Retinal pigment epithelial cell (primary cell): Measurements from ENCODE around the gene AURKB.

Experiments used
- DNase-seq: peaks from one replicate; pipeline ENCODE4 v3.0.0-alpha.2; 2010; ENCODE audit warnings: low read depth
- H3K4me3 ChIP-seq: 2 replicates; pipeline ENCODE4 v1.5.1; 2011; ENCODE audit warnings: mild to moderate bottlenecking, low read length, control low read depth, moderate library complexity
- TF ChIP-seq, protein P1 (sequence below): conservative IDR thresholded peaks from 2 replicates; pipeline ENCODE4 v1.5.1; 2011; ENCODE audit warnings: low read depth, low read length, control low read depth, inconsistent platforms

The AURKB gene

DNA sequence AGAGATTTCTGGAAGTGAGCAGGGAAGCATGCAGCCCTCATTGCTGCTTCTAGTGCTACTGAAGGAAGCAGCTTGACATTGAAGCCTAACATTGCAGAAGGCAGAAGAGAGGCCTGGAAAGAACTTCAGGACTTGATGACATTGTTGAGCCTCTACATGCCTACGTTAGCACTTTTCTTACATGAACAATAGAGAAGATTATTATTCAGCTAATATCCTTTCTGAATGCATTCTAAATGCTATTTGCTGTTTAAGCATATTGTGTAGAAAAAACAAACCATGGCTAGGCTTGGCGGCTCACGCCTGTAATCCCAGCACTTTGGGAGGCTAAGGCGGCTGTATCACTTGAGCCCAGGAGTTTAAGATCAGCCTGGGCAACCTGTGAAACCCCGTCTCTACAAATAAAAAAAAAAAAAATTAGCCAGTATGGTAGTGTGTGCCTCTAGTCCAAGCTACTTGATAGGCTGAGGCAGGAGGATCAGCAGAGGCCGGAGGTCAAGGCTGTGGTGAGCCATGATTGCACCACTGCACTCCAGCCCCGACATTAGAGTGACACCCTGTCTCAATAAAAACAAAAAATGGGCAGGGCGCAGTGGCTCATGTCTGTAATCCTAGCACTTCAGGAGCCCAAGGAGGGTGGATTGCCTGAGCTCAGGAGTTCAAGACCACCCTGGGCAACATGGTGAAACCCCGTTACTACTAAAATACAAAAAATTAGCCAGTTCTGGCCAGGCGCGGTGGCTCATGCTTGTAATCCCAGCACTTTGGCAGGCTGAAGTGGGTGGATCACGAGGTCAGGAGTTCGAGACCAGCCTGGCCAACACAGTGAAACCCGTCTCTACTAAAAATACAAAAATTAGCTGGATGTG, 2.2 kb upstream of the AURKB start:
- no peak overlapping the region for H3K4me3 ChIP-seq
- TF ChIP-seq, protein P1, sequence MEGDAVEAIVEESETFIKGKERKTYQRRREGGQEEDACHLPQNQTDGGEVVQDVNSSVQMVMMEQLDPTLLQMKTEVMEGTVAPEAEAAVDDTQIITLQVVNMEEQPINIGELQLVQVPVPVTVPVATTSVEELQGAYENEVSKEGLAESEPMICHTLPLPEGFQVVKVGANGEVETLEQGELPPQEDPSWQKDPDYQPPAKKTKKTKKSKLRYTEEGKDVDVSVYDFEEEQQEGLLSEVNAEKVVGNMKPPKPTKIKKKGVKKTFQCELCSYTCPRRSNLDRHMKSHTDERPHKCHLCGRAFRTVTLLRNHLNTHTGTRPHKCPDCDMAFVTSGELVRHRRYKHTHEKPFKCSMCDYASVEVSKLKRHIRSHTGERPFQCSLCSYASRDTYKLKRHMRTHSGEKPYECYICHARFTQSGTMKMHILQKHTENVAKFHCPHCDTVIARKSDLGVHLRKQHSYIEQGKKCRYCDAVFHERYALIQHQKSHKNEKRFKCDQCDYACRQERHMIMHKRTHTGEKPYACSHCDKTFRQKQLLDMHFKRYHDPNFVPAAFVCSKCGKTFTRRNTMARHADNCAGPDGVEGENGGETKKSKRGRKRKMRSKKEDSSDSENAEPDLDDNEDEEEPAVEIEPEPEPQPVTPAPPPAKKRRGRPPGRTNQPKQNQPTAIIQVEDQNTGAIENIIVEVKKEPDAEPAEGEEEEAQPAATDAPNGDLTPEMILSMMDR: no peak
- DNase-seq: no peak

DNA sequence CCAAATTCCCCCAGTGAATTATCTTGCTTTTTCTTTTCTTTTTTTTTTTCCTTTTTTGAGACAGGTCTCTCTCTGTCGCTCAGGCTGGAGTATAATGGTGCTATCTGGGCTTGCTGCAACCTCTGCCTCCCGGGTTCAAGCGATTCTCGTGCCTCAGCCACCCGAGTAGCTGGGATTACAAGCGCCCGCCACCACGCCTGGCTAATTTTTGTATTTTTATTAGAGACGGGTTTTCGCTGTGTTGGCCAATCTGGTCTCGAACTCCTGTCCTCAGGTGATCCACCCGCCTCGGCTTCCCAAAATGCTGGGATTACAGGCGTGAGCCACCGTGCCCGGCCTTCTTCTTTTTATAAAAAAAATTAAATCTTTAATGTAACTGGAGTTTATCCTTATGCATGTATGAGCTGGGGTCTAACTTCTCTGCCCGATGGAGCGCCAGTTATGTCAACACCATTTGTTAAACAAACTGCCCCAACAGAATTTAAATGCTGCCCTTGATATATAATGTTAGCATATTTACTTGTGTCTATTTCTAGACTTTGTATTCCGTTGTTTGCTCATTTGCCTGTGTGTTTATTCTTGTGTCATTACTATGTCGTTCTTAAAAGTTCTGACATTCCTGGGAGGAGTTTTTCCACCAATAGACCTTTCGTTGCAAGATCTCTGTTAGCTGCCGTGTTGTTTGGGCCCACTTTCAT, 535 bp upstream of the AURKB start:
- TF ChIP-seq, protein P1: no peak
- H3K4me3 ChIP-seq: peak overlapping the region; percentile 85
- no peak for DNase-seq

DNA sequence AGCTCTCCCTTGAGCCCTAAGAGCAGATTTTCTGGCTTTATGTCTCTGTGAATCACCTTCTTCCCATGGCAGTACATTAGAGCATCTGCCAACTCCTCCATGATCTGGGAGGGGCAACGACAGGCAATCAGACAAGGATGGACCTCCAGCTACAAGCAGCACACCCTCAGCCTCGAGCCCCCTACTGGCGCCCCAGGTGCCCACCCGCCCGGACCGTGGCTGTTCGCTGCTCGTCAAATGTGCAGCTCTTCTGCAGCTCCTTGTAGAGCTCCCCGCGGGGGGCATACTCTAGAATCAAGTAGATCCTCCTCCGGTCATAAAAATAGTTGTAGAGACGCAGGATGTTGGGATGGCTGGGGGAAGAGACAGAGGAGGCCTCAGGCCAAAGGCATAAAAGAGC, 3.8 kb downstream of the AURKB start:
- H3K4me3 ChIP-seq: no peak overlapping the region
- no peak for DNase-seq
- TF ChIP-seq, protein P1: no peak

DNA sequence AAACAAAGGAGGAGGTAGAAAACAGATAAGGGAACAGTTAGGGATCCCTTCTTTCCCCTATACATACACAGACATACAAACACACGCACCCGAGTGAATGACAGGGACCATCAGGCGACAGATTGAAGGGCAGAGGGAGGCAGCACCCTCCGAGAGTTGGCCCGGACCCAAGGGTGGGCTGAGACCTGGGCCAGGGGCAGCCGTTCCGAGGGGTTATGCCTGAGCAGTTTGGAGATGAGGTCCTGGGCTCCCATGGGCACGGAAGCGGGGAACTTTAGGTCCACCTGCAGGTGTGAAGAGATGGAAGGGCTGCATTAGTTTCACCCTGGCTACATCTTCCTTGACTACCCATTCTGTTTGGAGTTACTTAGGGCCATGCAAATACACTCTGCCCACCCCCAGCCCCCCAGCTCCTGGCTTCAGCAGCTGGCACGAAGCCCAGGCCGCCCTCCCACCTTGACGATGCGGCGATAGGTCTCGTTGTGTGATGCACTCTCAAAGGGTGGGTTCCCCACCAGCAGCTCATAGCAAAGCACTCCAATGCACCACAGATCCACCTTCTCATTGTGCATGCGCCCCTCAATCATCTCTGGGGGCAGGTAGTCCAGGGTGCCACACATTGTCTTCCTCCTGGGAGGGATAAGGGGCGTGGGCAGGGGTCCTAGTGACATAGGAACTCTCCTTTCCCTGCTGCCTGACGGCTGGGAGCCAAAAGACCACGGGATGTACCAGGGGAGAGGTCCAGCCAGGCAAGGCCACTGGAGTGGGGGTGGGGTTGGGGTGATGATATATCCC, 5.4 kb downstream of the AURKB start:
- DNase-seq: no peak
- H3K4me3 ChIP-seq: no peak overlapping the region
- TF ChIP-seq, protein P1: no peak

DNA sequence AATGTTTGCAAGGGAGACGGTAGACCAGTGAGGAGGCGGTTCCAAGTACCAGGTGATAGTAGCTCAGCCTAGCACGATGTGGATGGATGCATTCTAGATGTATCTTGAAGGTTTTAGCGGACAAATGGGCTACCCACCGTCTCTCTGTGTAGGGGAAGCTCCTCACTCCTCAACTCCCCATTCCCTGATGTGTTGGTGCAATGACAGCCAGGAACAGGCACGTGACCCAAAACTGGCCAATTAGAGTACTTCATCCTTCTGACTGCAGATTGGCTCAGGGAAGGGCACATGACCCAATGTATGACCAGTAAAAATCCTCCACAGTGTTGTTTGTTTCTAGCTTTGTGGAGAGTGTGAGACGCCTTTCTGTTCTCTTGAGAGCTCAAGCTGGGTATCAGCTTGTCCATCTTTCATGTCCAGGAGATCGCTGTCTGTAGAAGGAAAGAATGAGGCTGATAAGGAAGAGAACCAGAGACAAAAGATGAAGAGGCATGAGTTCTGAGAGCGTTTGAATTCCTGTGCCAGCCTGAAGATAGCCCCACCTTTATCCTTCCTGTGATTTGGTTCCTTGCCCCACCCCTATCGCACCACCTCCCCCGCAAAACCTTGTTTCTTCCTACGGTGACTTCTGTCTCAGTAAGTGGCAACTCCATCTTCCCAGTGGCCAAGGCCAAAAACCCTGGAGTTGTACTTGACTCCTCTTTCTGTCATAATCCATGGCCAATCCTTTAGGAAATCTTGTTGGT, 18.1 kb downstream of the AURKB start:
- DNase-seq: peak; percentile 82
- TF ChIP-seq, protein P1: no peak
- H3K4me3 ChIP-seq: peak overlapping the region; percentile 27

DNA sequence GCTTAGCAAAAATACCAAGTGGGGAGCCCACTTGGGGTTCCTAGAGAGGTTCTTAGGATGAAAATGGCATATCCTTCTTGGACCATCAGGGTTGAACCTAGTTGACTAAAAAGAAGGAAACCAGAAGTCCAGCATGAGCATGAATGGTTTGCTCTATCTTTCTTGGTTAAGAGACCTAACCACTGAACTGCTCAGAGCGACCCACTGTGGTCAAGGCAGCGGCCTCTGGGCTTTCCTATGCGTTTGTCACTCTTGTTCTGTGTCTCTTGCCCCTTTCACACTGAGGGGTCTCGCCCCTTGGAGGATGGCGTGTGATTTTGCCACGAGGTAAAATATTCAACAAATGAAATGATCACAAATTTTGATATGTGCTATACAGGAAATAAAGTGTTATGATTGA, 19.9 kb downstream of the AURKB start:
- H3K4me3 ChIP-seq: peak overlapping the region; percentile 73
- TF ChIP-seq, protein P1: no peak
- no peak for DNase-seq
